T-cell (primary cell): ENCODE measurements around the gene RNF25. TPM values are rescaled to one million over a fixed set of nuclear protein-coding genes. Genes with fewer than 3 reads are reported as not detected.

ENCODE experiments used
- ATAC-seq, 4 experiments: fragments of 200-7000 bp in 3 of 4; fragments of 150-1000 bp in 1 of 4; cut with Tn5 transposase; replicated peaks in 1 of 4; 1 replicate in 3 of 4; 2 replicates in 1 of 4; pipeline ENCODE4 v1.10.0; 2021; ENCODE audit warnings: moderate library complexity in 3 of 4, mild to moderate bottlenecking in 2 of 4, moderate number of reproducible peaks in 1 of 4
- CTCF ChIA-PET, 2 donors: fragments of 300-600 bp; sonication (Branson Sonifier 250); formaldehyde crosslinking; loops; one replicate each; lab custom pipeline; 2022; ENCODE audit warnings: antibody characterized with exemption in 2 of 2; lab: Charles Lee
- POLR2A ChIA-PET, 2 donors: fragments of 300-600 bp; sonication (Branson Sonifier 250); formaldehyde crosslinking; loops; one replicate each; lab custom pipeline; 2022; ENCODE audit warnings: antibody characterized with exemption in 2 of 2; lab: Charles Lee
- DNase-seq, 35 experiments: peaks; one replicate each; pipeline versions ENCODE4 v3.0.0 to v3.0.0-alpha.2; 2013 to 2023
- H3K27ac ChIP-seq: one replicate; pipeline ENCODE4 v1.5.1; 2013; ENCODE audit warnings: low read length
- H3K27me3 ChIP-seq, 2 experiments: replicated peaks in 1 of 2; 1 replicate in 1 of 2; 2 replicates in 1 of 2; pipeline versions ENCODE4 v1.6.1 to v1.7.0; 2013; ENCODE audit warnings: low read length in 1 of 2, mixed read lengths in 1 of 2; ENCODE audit not compliant: control insufficient read depth in 2 of 2, insufficient read depth in 2 of 2; ENCODE audit errors: extremely low read depth in 1 of 2
- H3K36me3 ChIP-seq, 2 donors: 1 replicate in 1 of 2; 2 replicates in 1 of 2; pipeline versions ENCODE4 v1.6.1 to v1.7.0; 2013; ENCODE audit warnings: low read length in 1 of 2; ENCODE audit not compliant: control insufficient read depth in 2 of 2, insufficient read depth in 1 of 2; ENCODE audit errors: extremely low read depth in 1 of 2
- H3K4me1 ChIP-seq, 2 experiments: 1 replicate in 1 of 2; 2 replicates in 1 of 2; pipeline versions ENCODE4 v1.6.1 to v1.7.0; 2013; ENCODE audit warnings: low read length in 2 of 2, mixed read lengths in 1 of 2; ENCODE audit not compliant: insufficient read depth in 2 of 2, control insufficient read depth in 1 of 2; ENCODE audit errors: extremely low read depth in 1 of 2
- H3K4me3 ChIP-seq, 2 donors: 1 replicate in 1 of 2; 2 replicates in 1 of 2; pipeline versions ENCODE4 v1.5.1 to v1.7.0; 2013; ENCODE audit warnings: mild to moderate bottlenecking in 2 of 2, low read length in 1 of 2, moderate library complexity in 1 of 2; ENCODE audit not compliant: control insufficient read depth in 1 of 2; ENCODE audit errors: extremely low read depth in 1 of 2
- H3K9me3 ChIP-seq: 2 replicates; pipeline ENCODE4 v1.7.0; 2013
- H3K27ac Mint-ChIP-seq, 2 donors: one replicate each; pipeline ENCODE4 v1.8.0; 2020 to 2021; ENCODE audit warnings: mild to moderate bottlenecking in 2 of 2, mixed read lengths in 2 of 2
- H3K27me3 Mint-ChIP-seq, 2 donors: one replicate each; pipeline ENCODE4 v1.8.0; 2021 to 2022; ENCODE audit warnings: mixed read lengths in 2 of 2
- H3K36me3 Mint-ChIP-seq: one replicate; pipeline ENCODE4 v1.8.0; 2021; ENCODE audit warnings: mixed read lengths
- H3K4me1 Mint-ChIP-seq, 3 donors: one replicate each; pipeline ENCODE4 v1.8.0; 2020 to 2022; ENCODE audit warnings: mixed read lengths in 3 of 3, mild to moderate bottlenecking in 1 of 3
- H3K4me3 Mint-ChIP-seq, 3 donors: one replicate each; pipeline ENCODE4 v1.8.0; 2020 to 2022; ENCODE audit warnings: mild to moderate bottlenecking in 3 of 3, mixed read lengths in 3 of 3, moderate library complexity in 3 of 3
- H3K9me3 Mint-ChIP-seq, 3 donors: one replicate each; pipeline ENCODE4 v1.8.0; 2020 to 2022; ENCODE audit warnings: mixed read lengths in 3 of 3
- WGBS: methylation state at CpG from one replicate; pipeline ENCODE4 v1.1.5; 2013; ENCODE audit warnings: missing lambda C conversion rate; ENCODE audit not compliant: insufficient coverage; 5-methylcytosine and 5-hydroxymethylcytosine counted together
- total RNA-seq, 35 experiments: library from RNA in 6 of 35; stranded (reverse) in 6 of 35; fragments of 120-200 nt in 1 of 35; gene quantifications; one replicate each; pipeline versions ENCODE4 v1.2.1 to v1.2.4 and lab custom pipeline; 2013 to 2026

Gene RNF25
- total RNA-seq, 5 donors from 2014 or later (not counting 1 experiment from before 2014, with no cell fraction given), result 15.6 to 33.1 (median 29.0) TPM

DNA sequence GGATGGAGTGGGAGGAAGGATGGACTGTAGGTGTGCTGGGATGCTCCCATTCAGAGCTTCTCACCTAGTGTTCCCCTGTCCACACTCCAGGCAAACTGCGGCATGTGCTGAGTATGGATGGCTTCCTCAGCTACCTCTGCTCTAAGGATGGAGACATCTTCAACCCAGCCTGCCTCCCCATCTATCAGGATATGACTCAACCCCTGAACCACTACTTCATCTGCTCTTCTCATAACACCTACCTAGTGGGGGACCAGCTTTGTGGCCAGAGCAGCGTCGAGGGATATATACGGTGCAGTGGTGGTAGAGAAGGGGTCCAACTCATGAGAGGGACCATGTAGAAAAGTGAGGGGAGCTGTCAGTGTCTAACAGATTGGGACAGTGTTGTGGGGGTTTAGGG is 43.9 kb downstream of the RNF25 start:
- H3K27me3 Mint-ChIP-seq, result no peaks in the 10 kb centered on the region
- POLR2A ChIA-PET, result no interaction called here
- ATAC-seq, result no peak

DNA sequence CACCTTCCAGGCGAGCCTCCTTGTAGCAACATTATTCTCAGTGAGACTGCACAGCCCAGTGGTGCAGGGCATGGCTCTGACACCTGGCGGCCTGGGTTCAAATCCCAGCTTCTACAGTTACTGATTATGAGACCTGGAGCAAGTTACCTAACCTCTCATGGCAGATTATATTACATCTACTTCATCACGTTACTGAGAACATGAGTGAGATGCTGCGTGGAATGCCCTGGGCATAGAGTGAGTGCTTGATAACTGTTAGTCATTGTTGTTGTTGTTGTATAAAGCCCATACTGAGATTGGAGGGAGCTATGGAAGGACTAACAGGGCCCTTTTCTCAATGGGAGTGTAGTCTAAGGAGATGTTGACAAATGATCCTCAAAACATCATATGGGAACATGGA is 45.4 kb downstream of the RNF25 start:
- H3K4me1 Mint-ChIP-seq, result peaks cover 0 to 3% (median 1%) of the 10 kb centered on the region in 3 donors
- ChIA-PET POLR2A (interaction anchor here in 1 of 2 donors (0.7 kb wide), 1 partner anchor 35 kb away, joined by 3 read pairs; no protein-coding TSS in a partner anchor), CTCF (no interaction called here)
- Histone ChIP-seq H3K36me3 (no peaks in the 10 kb centered on the region), H3K27ac (no peak overlapping the region), H3K4me3 (no peak overlapping the region), H3K9me3 (no peaks in the 10 kb centered on the region), H3K27me3 (no peaks in the 10 kb centered on the region), H3K4me1 (peaks cover 0 to 3% of the 10 kb centered on the region in 2 experiments)
- H3K9me3 Mint-ChIP-seq, result no peaks in the 10 kb centered on the region
- no peak for DNase-seq
- H3K36me3 Mint-ChIP-seq, result no peaks in the 10 kb centered on the region
- H3K27me3 Mint-ChIP-seq, result no peaks in the 10 kb centered on the region
- no peak for ATAC-seq
- no peak overlapping the region for H3K27ac Mint-ChIP-seq
- no peak overlapping the region for H3K4me3 Mint-ChIP-seq
- 71% methylated on average over 1 of the region's 4 CpGs for WGBS

More for the DNA sequence above, 43.9 kb downstream of the RNF25 start:
- no peak overlapping the region for H3K27ac Mint-ChIP-seq
- no peak overlapping the region for H3K4me3 Mint-ChIP-seq
- H3K4me1 Mint-ChIP-seq, result peaks cover 0 to 3% (median 1%) of the 10 kb centered on the region in 3 donors
- Histone ChIP-seq H3K4me1 (peaks cover 0 to 2% of the 10 kb centered on the region in 2 experiments), H3K9me3 (no peaks in the 10 kb centered on the region), H3K27ac (no peak overlapping the region), H3K27me3 (no peaks in the 10 kb centered on the region), H3K36me3 (no peaks in the 10 kb centered on the region), H3K4me3 (no peak overlapping the region)
- peaks cover 3% of the 10 kb centered on the region for H3K36me3 Mint-ChIP-seq
- no peaks in the 10 kb centered on the region for H3K9me3 Mint-ChIP-seq
- CTCF ChIA-PET, result interaction anchor here in 1 of 2 donors (0.6 kb wide), 1 partner anchor 432 kb away, joined by 3 read pairs; no protein-coding TSS in a partner anchor
- DNase-seq, result no peak
- WGBS, result 89% methylated on average over 4 of the region's 4 CpGs

DNA sequence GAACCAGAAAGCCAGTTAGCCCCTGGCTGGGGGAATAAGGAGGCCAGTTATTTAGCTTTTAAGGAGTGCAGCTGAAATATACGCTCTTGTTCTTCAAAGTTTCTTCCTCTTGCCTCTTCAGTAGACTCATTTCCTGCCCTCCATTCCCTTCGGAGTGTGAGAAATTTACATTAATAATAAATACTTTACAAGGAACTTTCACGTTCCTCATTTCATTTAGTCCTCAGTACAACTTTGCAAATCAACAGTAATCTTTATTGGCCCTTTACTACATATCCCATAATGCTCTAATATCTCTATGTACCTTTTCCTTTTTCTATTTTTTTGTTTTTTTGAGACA is 48.5 kb downstream of the RNF25 start:
- Mint-ChIP-seq H3K4me3 (no peak overlapping the region), H3K4me1 (peaks cover 0 to 3% (median 1%) of the 10 kb centered on the region in 3 donors)
- CTCF ChIA-PET, result no interaction called here

DNA sequence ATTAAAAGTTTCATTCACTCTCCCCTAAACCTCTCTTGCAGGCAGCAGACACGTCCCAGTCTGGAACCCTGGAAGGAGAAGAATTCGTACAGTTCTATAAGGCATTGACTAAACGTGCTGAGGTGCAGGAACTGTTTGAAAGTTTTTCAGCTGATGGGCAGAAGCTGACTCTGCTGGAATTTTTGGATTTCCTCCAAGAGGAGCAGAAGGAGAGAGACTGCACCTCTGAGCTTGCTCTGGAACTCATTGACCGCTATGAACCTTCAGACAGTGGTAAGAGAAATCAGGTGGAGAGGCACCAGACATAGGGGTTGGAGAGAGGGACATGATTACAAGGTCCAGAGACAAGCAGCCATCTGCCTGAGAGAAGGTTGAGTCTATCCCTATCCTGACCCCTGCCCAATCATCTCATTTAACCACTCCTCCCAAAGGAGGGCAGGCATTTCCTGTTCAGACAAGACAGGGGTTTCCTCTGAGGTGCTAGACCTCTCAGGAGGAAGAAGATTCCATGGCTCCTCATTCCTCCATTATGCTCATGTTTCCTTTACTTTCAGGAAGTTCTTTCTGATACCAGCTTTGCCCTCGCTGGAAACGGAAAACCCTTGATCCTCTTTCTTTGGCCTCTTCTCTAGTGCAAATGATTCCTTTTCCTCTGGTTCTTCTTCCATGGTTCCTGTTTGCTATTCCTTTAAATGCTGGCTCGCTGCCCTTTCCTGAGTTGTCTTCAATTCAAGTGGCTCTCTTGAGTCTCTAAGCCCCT is 49.0 kb downstream of the RNF25 start:
- peaks cover 0 to 5% of the 10 kb centered on the region in 2 experiments for H3K27me3 ChIP-seq
- peaks cover 0 to 3% (median 1%) of the 10 kb centered on the region in 3 donors for H3K4me1 Mint-ChIP-seq
- H3K27me3 Mint-ChIP-seq, result no peaks in the 10 kb centered on the region
- POLR2A ChIA-PET, result no interaction called here
- no peak overlapping the region for H3K27ac Mint-ChIP-seq
- no peak overlapping the region for H3K27ac ChIP-seq
- H3K9me3 Mint-ChIP-seq, result no peaks in the 10 kb centered on the region
- no peak for ATAC-seq
- H3K9me3 ChIP-seq, result no peaks in the 10 kb centered on the region
- H3K36me3 ChIP-seq, result no peaks in the 10 kb centered on the region
- no peak overlapping the region for H3K4me3 ChIP-seq
- CTCF ChIA-PET, result interaction anchor here in 1 of 2 donors (0.7 kb wide), 1 partner anchor 1959 kb away, joined by 3 read pairs; no protein-coding TSS in a partner anchor
- DNase-seq, result no peak
- no peak overlapping the region for H3K4me3 Mint-ChIP-seq
- WGBS, result 86% methylated on average over 4 of the region's 7 CpGs
- H3K4me1 ChIP-seq, result peaks cover 0 to 3% of the 10 kb centered on the region in 2 experiments
- H3K36me3 Mint-ChIP-seq, result no peaks in the 10 kb centered on the region

More for the DNA sequence above, 48.5 kb downstream of the RNF25 start:
- no peaks in the 10 kb centered on the region for H3K36me3 Mint-ChIP-seq
- no peak overlapping the region for H3K27ac Mint-ChIP-seq
- POLR2A ChIA-PET, result no interaction called here
- Histone ChIP-seq H3K4me3 (no peak overlapping the region), H3K27ac (no peak overlapping the region), H3K9me3 (no peaks in the 10 kb centered on the region), H3K27me3 (peaks cover 0 to 5% of the 10 kb centered on the region in 2 experiments), H3K36me3 (no peaks in the 10 kb centered on the region), H3K4me1 (peaks cover 0 to 3% of the 10 kb centered on the region in 2 experiments)
- no peak for DNase-seq
- ATAC-seq, result no peak
- no CpG with 5 or more reads among the region's 3 CpGs for WGBS
- H3K9me3 Mint-ChIP-seq, result no peaks in the 10 kb centered on the region
- no peaks in the 10 kb centered on the region for H3K27me3 Mint-ChIP-seq

DNA sequence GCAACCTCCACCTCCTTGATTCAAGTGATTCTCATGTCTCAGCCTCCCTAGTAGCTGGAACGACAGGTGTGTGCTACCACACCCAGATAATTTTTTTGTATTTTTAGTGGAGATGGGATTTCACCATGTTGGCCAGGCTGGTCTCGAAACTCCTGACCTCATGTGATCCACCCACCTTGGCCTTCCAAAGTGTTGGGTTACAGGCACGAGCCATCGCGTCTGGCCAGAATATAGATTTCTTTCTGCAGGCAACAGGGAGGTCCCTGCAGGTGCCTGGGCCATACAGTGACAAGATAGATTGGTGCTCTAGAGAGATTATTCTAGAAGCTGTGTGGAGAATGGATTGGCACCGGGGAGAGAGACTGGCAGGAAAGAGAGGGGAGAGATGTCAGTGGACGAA is 50.8 kb downstream of the RNF25 start:
- ATAC-seq (no peak), DNase-seq (no peak)
- Histone ChIP-seq H3K27ac (no peak overlapping the region), H3K4me1 (peaks cover 0 to 3% of the 10 kb centered on the region in 2 experiments), H3K27me3 (peaks cover 0 to 5% of the 10 kb centered on the region in 2 experiments), H3K36me3 (no peaks in the 10 kb centered on the region), H3K9me3 (no peaks in the 10 kb centered on the region), H3K4me3 (no peak overlapping the region)
- WGBS, result no CpG with 5 or more reads among the region's 7 CpGs
- no peak overlapping the region for H3K27ac Mint-ChIP-seq
- ChIA-PET CTCF (no interaction called here), POLR2A (no interaction called here)
- H3K4me3 Mint-ChIP-seq, result no peak overlapping the region
- H3K9me3 Mint-ChIP-seq, result no peaks in the 10 kb centered on the region
- no peaks in the 10 kb centered on the region for H3K36me3 Mint-ChIP-seq
- no peaks in the 10 kb centered on the region for H3K27me3 Mint-ChIP-seq
- peaks cover 0 to 3% (median 1%) of the 10 kb centered on the region in 3 donors for H3K4me1 Mint-ChIP-seq

DNA sequence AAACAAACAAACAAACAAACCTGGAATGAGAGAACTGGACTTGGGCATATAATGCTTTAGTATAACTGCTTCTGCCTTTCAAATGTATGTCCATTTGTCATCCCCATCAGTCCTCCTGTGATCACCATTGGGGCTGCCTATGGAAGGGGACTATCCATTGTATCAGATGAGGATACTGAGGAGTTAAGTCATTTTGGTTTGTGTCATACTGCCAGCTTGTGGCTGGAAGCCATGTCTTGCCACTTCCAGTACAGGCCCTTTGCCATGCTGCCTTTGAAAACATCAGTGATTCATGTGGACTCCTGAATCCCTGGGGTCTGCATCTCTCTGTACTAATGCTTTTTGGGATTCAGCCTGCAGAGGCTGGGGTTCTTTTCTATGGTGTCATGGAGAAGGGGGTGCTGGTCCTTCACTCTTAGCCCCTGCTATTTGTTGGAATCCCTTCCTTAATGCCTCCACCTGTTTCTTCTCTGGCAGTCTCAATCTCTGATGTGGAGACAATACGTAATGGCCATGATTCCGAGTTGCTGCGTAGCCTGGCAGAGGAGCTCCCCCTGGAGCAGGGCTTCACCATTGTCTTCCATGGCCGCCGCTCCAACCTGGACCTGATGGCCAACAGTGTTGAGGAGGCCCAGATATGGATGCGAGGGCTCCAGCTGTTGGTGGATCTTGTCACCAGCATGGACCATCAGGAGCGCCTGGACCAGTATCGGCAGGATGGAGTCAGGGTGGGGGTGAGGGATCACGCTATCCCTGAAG is 53.5 kb downstream of the RNF25 start:
- H3K27me3 Mint-ChIP-seq, result no peaks in the 10 kb centered on the region
- H3K9me3 Mint-ChIP-seq, result no peaks in the 10 kb centered on the region
- ATAC-seq (no peak), DNase-seq (no peak)
- no peak overlapping the region for H3K27ac Mint-ChIP-seq
- Histone ChIP-seq H3K9me3 (no peaks in the 10 kb centered on the region), H3K27ac (no peak overlapping the region), H3K4me3 (no peak overlapping the region), H3K36me3 (no peaks in the 10 kb centered on the region), H3K4me1 (peaks cover 0 to 3% of the 10 kb centered on the region in 2 experiments), H3K27me3 (peaks cover 0 to 5% of the 10 kb centered on the region in 2 experiments)
- peaks cover 0 to 3% (median 1%) of the 10 kb centered on the region in 3 donors for H3K4me1 Mint-ChIP-seq
- no peaks in the 10 kb centered on the region for H3K36me3 Mint-ChIP-seq
- WGBS, result 91% methylated on average over 9 of the region's 9 CpGs
- no peak overlapping the region for H3K4me3 Mint-ChIP-seq
- CTCF ChIA-PET, result no interaction called here
- POLR2A ChIA-PET, result no interaction called here
